ENCODE data around the gene PRSS8.

PRSS8 gene

DNA sequence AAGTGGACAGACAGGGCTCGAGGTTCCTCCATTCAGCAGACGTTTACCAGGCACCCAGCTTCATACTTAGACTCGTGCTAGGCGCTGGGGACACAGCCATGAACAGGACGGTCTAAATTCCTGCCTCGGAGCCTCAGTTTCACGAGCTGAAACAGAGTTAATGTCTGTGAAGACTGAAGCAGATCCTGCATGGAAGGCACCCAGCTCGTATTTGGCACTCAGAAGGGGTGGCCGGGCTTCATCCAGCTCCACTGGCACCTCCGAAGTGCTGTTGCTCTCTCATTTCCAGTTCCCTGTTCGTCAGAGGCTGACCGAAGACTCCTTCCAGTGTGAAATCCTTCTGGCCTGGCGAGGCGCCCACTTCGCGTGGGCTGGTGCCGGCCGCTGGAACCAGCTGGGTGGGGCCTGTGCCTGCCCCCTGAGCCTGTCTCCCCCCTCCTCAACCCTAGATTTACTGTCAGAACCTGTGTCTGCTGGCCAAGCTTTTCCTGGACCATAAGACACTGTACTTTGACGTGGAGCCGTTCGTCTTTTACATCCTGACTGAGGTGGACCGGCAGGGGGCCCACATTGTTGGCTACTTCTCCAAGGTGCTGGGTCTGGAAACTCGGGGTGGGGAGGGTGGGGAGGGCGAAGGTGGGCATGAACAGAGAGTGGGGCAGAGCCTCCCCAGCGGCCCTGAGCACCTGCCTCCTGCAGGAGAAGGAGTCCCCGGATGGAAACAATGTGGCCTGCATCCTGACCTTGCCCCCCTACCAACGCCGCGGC is 5.8 kb downstream of the PRSS8 start:
- DNase-seq = peak in 23 of 51 donors; percentile 15 to 64 (median 46)

DNA sequence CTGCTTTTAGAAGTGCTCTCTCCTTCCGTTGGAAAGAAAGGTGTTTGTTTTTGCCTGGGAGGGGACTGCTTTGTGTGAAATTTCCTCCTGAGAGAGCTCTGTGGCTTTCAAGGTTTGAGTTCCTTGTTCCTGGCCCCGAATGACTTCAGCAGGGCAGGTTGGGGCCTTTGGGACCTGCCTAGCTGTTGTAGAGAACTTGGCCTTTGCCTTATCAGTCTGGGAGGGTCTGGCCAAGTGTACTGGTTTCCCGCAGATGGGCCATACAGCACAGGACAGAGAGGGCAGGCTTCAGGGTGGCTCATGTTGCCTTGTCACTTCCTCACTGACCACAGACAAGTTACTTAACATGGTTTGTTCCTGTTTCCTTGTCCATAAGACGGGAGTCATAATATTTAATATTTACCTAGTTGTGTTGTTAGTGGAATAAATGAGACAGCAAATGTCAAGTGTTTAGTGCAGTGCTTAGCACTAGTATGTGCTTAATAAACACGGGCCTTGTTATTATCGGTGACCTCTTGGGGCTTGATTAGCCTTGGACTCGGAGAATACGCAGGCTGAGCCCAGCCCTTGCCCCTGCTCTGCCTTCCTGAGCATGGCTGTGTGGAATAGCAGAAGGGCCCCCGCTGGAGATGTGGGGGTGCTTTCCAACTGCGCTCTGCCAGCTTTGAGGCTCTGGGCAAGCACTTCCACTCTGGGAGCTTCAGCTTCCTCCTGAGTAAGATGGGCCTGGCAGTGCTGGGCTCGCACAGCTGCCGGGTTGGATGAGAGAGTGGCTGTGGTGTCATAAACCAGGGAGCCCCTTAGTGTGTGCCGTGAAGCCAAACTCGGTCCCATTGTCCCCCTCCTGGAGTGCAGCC is 6.6 kb downstream of the PRSS8 start:
- peak in 25 of 51 donors; percentile 5 to 64 (median 31) for DNase-seq

DNA sequence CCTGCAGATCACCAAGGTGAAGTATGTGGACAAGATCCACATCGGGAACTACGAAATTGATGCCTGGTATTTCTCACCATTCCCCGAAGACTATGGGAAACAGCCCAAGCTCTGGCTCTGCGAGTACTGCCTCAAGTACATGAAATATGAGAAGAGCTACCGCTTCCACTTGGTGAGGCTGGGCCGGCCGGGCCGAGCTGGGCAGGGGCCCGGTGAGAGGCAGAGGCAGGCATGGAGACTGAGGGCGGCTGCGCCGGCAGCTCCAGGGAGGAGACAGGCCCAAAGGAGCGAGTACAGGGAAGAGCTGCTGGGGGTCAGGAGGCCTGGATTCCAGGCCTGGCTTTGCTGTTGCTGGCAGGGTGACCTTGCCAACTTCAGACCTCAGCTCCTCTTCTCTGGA is 8.3 kb downstream of the PRSS8 start:
- no peak for DNase-seq

DNA sequence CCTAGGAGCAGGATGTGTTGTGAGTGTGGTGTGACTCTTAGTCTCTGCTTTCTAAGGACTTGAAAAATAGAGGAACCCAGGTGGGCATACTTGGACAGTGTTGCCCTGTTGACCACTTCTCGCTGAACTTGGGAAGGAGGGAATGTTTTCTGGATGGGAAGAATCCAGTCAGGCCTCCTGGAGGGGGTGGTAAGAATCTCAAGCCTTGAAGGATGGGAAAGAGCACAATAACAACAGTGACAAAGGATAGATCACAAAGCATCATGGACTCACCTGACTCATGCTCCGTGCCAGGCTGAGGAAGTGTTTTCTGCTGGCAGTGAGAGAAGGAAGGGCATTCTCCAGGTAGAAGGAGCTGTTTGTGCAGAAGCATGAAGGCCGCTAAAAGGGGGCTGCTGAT is 9.7 kb downstream of the PRSS8 start:
- DNase-seq = no peak

DNA sequence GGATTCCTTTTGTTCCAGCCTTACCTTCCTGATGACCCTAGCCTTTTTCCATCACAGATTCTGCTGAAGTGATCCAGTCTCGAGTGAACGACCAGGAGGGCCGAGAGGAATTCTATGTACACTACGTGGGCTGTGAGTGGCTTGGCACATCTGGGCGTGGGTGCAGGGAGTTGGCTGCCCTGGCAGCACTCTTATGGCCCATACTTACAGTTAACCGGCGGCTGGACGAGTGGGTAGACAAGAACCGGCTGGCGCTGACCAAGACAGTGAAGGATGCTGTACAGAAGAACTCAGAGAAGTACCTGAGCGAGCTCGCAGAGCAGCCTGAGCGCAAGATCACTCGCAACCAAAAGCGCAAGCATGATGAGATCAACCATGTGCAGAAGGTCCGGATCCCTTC is 15.4 kb downstream of the PRSS8 start:
- no peak for DNase-seq

DNA sequence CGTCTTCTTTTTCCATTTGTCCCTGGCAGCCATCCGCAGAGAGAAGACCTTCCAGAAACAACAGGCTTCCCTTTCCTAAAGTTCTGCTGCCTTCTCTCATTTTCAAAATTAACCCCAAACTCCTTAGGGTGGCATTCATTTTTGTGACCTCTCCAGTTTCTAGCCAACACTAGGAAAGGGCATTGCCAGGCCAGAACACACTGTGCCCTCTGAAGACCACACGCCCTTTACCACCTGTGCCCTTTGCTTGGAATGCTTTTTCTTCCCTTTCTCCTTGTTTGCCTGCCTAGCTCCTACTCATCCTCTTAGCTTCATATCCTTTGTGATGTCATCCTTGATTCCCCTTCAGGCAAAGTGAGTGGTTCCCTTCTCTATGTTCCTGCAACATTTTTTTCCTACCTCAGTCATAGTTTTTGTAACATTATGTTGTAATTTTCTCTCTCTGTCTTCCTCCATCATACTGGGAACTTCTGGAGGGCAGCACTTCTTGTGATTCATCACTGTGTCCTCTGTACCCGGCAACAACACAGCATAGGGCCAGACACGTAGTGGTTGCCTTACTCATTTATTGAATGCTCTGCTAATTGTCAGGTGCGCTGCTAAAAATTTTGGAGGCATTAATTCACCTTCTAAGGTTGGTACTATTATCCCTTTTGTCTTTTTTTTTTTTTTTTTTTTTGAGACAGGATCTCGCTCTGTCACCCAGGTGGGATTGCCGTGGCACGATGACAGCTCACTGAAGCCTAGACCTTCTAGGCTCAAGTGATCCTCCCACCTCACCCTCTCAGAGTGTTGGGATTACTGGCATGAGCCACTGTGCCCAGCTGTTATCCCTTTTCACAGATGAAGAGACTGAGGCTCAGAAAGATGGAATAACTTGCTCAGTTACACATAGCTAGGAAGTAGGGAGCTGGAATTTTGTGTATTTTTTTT is 17.0 kb downstream of the PRSS8 start:
- peak in 3 of 51 donors; percentile 15 to 46 (median 19) for DNase-seq

DNA sequence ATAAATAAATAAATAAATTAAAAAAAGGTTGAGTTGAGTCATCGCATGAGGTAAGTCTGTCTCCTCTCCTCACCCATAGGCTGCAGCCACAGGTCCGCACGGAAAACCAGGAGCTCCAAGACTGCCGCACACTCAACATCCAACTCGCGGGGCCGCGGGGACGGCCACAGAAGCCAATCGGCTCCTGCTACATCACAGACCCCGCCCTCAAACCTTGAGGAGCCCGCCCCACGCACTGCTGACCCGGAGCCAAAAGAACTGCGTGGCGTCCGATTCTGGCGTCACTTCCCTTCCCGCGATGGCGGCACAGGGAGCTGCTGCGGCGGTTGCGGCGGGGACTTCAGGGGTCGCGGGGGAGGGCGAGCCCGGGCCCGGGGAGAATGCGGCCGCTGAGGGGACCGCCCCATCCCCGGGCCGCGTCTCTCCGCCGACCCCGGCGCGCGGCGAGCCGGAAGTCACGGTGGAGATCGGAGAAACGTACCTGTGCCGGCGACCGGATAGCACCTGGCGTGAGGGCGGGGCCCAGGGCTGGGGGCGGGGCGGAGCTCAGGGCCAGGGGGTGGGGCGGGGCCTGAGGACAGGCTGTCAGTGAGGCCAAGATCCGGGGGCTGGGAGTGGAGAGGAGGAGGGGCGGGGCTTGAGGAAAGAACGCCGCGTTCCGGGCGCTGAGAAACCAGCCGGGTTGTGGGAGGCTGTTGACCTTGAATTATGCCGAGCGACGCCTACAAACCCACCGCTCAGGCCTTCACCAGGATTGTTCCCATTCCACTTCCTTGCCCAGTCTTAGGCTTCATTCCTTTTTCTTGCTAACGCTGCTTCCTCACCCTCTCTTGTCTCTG is 17.9 kb downstream of the PRSS8 start, which contains the start of gene KAT8:
TSS of gene KAT8 (plus strand) at position 281 of the 839 bp plus-strand sequence. CDS start at position 299, 18 bp downstream.
- DNase-seq = peak; percentile 67 to 99 (median 95)

DNA sequence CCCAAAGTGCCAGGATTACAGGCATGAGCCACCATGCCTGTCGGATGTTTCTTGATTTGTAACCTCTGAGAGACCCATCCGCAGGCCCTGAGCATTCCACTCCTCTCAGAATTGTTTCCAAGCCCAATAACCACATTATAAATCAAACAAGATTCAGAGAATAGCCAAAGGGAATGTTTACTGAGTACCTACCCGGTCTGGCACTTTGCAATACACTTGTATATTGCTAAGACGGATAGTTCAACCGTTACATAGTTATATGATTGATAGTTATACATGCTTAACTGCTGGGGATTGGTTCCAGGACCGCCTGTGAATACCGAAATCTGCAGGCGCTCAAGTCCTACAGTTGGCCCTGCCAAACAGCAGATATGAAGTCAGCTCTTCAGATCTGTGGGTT is 21.1 kb downstream of the PRSS8 start:
- no peak for DNase-seq

DNA sequence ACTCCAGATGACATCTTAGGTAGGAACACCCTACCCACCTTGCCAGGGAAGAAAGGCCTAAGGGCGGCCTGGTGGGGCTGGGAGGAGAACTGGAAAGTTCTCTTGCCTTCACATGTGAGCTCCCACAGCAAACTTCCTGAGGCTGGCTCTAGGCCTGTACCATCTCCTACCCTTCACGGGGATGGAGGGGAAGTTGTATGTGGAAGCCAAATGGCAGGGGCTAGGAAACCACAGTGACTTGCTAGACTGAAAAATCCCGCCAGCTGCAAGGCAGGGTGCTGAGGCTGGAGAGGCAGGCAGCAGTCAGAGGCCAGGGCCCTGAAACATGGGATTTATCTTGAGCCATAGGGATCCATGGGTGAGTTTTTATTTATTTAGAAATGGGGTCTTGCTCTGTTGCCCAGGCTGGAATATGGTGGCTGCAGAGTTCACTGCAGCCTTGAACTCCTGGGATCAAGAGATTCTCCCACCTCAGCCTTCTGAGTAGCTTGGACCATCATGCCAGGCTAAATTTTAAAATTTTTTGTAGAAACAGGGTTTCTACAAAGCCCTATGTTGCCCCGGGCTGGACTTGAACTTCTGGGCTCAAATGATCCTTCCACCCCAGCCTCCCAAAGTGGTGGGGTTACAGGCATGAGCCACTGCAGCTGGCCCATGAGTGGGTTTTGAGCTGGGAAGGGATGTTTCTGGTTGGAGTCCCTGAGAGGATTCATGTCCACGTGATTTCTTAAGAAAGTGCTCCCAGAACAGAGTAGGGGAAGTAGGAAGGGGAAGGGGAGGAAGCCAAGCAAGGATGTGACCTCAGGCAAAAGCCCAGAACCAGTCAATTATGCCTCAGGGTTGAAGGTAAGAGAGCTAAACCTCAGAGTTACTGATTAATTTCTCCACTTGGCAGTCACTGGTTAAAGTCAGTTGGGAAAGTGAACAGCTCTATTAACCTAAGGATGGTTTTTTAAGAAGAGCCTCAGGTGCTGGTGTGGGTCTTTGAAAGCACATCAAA is 22.1 kb downstream of the PRSS8 start:
- peak in 1 of 51 donors; percentile 9 for DNase-seq

DNA sequence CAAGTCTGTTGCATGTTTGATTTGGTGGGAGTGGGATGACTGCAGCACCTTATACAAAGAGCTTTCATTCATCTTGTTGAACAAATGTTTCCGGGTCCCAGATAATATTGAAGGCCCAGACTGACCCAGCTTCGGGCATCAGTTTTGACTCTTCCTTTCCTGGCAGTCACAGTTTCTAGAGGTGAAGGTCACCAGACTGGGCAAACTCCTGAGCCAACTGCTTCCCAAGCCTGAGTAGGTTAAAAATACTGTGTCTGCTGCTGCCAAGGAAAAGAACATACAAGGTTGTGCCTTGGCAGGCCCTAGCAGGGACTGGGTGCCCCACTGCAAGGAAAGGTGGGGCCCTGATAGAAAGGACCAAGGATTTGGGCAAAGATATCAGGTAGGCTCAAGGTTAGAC is 22.8 kb downstream of the PRSS8 start:
- no peak for DNase-seq

DNA sequence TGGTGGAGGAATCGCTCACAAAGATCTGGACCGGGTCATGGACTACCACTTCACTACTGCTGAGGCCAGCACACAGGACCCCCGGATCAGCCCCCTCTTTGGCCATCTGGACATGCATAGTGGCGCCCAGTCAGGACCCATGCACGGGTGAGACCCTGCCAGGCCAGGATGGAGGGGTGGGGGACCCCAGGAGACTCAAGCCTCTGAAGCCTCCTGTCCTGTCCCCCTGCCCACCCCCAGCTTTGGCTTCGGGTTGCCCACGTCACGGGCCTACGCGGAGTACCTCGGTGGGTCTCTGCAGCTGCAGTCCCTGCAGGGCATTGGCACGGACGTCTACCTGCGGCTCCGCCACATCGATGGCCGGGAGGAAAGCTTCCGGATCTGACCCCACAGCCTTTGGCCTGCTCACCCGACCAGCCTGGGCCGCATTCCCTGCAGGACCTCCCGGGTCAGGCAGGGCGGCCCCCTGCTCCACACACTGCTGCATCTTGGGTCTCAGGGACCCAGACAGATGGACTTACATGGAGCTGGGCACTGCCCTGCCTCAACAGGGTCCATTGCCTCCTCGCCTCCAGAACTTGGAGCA is 23.6 kb downstream of the PRSS8 start:
- no peak for DNase-seq

DNA sequence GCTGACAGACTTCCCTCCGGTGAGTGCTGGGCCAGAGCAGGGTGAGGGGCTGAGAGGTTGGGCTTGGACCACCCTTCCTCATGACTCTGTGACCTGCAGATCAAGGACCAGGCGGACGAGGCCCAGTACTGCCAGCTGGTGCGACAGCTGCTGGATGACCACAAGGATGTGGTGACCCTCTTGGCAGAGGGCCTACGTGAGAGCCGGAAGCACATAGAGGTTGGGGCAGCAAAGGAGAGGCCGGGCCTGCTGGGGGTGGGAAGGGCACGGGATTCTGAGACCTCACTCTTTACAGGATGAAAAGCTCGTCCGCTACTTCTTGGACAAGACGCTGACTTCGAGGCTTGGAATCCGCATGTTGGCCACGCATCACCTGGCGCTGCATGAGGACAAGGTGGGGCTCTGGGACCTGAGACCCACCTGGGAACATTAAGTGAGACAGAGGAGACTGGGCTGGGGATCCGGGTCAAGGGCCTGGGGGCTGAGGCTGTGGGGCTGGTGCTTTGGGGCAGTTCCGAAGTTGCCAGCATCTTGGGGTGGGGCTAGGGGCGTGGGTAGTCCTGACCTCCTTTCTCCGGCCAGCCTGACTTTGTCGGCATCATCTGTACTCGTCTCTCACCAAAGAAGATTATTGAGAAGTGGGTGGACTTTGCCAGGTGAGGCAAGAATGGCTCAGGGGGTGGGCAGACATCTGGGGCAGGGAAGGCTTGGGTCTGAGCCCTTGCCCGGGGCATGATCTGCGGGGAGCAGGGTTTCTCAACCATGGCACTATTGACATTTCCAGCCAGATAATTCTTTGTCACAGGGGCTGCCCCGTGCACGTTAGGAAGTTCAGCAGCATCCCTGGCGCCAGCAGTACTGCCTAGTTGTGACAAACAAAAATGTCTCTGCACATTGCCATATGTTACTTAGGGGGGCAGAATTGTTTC is 25.2 kb downstream of the PRSS8 start:
- DNase-seq = no peak

DNA sequence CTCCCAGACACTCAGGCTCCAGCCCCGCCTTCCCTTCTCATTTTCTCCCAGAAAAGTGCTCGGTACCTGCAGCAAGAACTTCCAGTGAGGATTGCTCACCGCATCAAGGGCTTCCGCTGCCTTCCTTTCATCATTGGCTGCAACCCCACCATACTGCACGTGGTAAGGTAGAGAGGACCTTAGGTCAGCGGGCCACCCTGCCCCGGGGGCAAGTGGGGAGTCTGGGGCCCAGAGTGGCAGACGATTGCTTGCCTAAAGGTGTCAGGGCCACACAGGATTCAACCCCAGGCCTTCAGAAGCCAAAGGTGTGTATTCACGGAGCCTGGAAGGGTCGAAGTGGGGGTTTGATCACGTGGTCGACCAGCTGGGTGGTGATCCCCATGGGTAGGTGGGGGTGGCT is 25.9 kb downstream of the PRSS8 start:
- no peak for DNase-seq

DNA sequence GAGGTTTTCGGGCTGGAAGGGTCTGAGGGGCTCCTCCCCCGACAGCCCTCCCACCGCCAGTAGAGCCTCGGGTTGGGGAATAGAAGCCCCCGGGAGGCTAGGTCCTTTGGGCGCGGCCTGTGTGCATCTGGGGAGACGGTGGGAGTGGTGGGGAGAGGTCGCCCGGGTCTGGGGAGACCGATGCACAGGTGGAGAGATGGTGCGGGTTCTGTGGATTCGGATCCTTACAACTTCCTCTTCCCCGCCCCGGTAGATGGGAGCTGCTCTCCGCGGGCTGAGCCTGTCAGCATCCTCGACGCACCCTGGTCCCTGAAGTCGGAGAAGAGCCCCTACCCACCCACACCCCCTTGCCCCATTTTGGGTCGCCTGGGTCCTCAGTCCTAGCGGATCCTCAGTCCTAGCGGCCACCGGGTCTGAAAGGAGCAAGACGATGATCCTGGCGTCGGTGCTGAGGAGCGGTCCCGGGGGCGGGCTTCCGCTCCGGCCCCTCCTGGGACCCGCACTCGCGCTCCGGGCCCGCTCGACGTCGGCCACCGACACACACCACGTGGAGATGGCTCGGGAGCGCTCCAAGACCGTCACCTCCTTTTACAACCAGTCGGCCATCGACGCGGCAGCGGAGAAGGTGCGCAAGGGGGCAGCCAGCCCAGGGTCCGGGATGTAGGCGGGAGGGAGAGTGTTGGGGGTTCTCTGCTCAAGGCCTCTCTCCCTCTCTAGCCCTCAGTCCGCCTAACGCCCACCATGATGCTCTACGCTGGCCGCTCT is 26.6 kb downstream of the PRSS8 start:
- peak in 1 of 51 donors; percentile 31 for DNase-seq

DNA sequence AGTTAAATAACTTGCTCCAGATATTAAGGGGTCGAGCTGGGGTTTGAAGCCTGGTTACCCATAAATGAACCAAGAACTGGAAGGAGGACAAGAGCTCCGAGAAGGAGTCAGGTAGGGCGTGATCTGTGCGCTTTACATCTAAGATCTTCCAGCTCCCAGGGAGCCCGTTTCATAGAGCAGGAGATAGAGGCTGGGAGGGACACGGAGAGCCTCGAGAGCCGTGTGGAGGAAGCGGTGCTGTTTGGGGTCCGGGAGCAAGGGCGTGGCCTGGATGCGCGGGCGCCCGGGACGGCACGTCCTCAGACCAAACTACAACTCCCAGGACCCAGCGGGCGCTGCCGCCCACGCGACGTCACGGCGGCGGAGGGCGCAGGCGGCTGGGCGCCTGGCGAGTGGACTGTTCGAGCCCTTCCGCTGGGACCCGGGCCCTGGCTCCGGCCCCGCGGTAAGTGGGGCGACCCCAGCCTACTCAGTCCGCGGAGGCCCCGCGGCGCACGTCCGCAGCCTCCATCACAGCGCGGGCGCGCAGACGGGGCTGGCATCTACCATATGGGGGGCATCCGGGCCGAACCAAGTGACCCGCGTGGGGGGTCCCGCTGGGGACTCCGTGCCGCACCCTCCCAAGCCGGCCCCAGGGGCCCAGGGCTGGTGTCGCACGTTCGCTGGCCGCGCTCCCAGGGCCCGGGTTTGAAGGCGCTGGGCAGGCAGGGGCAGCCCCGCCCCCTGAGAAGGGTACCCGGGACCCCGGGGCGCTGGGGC is 27.3 kb downstream of the PRSS8 start, which contains the start of gene BCKDK:
TSS of gene BCKDK (plus strand) at position 352 of the 759 bp plus-strand sequence. CDS start 838 bp downstream, outside the sequence.
- DNase-seq = peak in 42 of 51 donors; percentile 11 to 84 (median 52)

DNA sequence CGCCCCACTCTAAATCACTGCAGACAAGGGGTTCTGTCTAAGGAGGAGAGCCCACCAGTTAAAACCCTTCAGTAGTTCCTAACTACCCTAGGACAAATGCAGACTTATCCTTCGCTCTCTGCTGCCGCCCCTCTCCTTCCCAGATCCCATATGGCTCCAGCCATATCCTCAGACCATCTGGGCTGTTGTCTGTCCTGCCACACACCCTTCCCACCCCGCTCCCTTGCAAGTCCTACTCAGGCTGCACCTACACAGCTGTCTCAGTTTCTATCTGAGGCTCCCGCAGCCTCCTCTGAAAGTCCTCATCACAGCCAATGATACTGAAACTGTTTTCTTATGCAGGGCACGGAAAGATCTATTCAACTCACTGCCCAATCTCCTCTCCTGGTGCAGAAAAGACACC is 28.1 kb downstream of the PRSS8 start:
- peak in 1 of 51 donors; percentile 26 for DNase-seq
